NCI-H2196 treated with DMSO at 0.1 percent for 48 hours (cell line): ENCODE results near the gene ITPRIP.
A peak's percentile ranks its signal among the peaks of the same experiment; 100 is the strongest.

Source experiments
- DNase-seq: peaks from one replicate; lab custom pipeline; 2025; ENCODE audit not compliant: unreplicated experiment; lab: John Stamatoyannopoulos, UW

ITPRIP gene

GRCh38 chr10:104284846-104285245 is 53.4 kb downstream of the ITPRIP start:
- no peak for DNase-seq

DNA sequence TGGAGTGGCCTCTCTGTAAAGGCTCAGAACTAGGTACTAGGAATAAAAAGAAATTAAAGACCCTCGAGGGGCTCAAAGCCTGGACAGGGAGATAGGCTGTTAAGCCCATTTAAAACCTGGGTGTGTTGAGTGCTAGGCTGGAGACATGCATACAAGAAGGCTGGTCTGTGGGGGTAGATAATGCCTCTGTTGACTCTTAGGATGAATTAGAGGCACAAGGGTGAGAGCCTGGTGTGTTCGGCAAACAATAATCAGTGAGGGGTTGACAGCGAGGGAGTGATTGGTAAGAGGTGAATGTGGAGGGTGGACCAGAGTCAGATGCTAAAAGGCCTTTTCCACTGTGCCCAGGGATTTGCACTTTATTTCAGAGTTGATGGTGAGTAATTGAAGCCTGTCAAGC is 56.6 kb downstream of the ITPRIP start:
- DNase-seq, result no peak

GRCh38 chr10:104279550-104280259 is 58.6 kb downstream of the ITPRIP start:
- DNase-seq, result no peak

GRCh38 chr10:104277785-104278184 is 60.5 kb downstream of the ITPRIP start:
- DNase-seq, result peak; percentile 10

- DNase-seq, result no peak
Observed at GRCh38 chr10:104276192-104276591, 62.1 kb downstream of the ITPRIP start.

- DNase-seq, result no peak
Observed at GRCh38 chr10:104274762-104275721, 63.2 kb downstream of the ITPRIP start.

DNA sequence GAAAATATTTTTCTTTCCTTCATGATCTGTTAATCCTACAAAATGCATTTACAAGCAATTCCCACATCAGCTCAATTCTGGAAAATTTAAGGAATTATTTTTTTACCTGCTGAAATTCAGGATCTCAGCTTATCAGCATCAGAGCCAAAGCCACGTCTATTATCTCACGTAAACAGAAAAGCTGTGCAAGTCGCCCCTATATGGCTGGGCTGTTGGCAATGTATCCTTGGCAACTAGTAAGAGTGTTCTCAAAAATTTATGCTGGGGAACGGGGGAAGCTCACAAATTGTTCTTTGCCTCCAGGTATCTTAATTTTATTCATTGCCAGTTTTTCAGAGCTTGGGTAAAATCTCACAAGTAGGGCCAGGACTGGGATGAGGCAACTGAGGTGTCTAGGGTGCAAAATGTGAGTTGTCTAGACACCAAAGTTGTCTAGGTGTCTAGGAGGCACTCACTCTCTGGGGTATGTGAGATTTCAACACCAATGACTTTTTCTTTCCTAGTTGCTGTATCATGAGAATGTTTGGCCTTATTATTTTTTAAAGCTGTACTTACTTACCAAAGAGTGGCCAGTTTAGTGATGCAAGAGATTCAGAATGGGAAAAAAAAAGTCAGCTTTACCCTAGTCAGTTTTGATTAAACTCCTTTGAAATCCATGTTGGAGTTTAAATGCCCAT is 64.2 kb downstream of the ITPRIP start:
- no peak for DNase-seq

DNA sequence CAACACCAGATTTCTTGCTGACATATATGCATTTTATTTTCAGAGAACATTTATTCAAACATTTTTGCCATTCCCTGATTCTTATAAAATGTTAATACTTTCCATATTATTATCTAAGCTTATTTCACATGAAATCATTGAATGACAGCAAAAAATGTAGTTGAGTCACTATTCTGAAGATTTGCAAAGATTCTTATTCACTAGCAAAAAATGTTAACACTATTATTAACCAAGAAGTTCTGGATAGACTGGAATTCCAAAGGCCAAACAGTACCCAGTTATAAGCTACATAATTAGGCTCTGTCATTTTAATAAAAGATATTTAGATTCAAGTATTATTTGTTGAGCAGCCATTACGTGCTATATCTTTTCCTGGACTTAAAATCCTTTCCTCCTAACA is 65.0 kb downstream of the ITPRIP start:
- no peak for DNase-seq

DNA sequence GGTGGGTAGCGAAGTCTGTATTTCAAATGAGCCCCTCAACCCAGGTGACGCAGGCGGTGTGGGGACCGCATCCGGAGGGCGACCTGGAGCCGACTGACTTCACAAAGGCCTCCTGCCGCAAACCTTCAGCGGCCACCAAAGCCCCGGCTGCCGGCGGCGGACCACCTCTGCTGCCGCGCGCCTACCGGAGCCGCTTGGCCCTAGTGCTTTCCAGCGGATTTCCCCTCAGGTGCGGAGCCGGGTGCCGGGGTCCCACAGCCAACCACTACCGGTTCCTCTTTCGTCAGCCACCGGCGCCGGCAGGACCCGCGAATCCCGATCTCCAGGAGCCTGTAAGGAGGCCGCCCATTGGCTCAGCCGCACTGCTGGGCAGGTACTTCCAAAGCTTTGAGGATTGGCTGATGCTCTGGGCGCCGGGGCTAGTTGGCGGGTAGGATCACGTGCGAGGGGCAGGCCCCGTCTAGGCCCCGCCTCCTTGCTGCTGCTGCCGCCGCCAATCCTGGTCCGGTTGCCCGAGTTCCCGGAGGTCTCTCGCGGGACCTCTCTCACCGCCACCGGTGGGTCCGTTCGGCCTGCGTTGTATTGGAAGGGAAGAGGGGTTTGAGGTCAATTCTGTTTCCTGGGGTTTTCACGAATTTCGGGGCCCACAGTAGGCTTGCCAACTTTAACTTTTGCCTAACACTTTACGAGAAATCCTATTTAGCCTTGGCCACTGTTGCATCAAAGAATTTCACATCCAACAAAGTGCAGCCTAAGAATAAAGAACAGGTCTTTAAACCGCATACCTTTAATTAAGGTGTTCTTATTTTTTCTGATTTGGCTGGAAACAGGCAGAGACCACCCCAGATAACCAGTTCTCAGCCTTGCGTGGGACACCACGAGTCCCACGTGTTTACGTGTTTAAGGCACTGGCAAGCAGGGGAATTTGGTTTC is 69.3 kb downstream of the ITPRIP start, which contains the start of gene GSTO2:
GSTO2 (plus strand) TSS at position 472 of the 933 bp plus-strand sequence. CDS start 5,732 bp downstream, outside the sequence.
- peak; percentile 88 for DNase-seq

DNA sequence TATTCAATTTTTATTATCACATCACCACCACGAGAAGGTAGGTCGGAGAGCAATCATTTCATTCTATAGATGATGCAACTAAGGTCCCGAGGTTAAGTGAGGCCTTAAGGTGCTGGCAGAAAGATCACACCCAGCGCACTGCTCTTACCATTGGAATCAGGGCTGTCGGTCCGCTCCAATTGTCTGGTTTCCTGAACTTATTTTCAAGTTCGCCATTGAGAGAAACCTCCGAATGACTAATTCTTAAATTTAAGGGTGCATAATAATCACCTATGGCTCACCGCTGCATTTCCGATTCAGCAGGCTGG is 69.9 kb downstream of the ITPRIP start:
- no peak for DNase-seq

DNA sequence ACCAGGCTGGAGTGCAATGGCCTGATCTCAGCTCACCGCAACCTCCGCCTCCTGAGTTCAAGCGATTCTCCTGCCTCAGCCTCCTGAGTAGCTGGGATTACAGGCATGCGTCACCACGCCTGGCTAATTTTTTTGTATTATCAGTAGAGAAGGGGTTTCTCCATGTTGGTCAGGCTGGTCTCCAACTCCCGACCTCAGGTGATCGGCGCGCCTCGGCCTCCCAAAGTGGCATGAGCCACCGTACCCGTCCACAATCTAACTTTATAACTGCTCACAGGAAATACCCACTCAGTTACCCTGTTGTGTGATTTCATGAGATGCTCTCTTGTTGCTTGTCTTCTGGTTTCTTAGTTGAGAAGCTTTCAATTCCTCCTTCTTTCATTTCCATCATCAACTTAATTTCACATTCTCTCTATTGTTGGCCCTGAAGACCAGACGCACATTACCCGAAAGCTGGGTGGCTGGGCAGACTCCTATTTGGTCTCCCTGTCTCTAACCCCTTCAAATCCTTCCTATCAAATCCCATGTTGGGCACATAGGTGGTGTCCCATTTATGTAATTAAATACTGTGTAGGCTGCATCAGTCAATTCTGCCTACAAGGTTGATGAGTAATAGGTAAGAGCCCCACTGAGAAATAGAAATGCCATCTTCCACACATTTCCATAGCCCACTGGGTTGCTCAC is 70.4 kb downstream of the ITPRIP start:
- no peak for DNase-seq

- DNase-seq, result no peak
Observed at GRCh38 chr10:104264783-104265182, 73.5 kb downstream of the ITPRIP start.

GRCh38 chr10:104262055-104262454 is 76.2 kb downstream of the ITPRIP start:
- no peak for DNase-seq

DNA sequence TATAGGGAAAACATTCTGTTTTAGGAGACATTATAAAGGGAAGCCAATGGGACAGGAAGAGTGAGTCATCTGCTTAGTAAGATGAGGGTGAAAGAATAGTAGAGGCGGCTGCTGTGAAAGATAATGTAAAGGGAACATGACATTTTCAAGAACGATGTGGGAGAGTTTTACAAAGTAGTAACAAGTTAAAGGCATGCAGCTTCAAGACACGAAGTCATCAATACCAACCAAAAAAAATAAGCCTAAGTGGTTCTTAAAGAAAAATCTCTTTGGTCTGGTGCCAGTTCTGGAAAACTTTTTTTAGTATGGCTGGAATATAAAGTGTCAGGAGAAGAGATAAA is 77.5 kb downstream of the ITPRIP start:
- no peak for DNase-seq

DNA sequence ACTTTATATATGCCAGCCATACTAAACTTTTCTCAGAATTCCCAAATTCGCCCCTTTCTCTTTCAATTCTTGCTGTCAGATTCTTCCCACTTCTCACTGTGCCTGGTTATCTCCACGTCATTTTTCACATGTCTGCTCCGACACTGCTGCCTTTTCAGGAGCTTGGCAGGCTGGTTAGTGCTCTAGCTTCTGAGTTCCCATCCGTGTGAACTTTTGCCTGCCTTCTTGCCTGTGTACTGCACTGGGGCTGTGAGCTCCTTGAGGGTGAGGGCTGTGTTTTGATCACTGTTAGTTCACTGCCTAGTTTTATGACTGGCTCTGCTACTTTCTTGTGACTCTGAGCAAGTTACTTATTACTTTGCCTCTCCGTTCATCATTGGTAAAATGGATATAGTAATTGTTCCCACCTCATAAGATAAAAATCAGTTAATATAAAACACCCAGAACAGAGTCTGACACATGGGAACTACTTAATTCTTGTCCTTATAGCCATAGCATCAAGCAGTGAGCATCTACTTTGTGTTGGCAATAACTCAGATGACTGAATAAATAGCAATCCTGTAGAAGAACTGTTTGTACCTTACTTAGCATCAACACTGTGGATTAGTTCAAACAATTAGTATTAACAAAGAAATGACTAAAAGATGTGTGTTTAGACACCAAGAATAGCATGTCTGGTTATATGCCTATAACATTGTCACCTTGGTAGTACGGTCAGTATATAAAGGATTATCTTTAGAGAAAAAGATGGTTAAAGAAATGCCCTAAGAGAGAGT is 78.1 kb downstream of the ITPRIP start:
- no peak for DNase-seq
